NCI-H1694 (cell line): ENCODE measurements around the gene YARS1.

ENCODE experiments used
- DNase-seq: peaks from one replicate; lab custom pipeline; 2025; lab: John Stamatoyannopoulos, UW

The YARS1 gene

DNA sequence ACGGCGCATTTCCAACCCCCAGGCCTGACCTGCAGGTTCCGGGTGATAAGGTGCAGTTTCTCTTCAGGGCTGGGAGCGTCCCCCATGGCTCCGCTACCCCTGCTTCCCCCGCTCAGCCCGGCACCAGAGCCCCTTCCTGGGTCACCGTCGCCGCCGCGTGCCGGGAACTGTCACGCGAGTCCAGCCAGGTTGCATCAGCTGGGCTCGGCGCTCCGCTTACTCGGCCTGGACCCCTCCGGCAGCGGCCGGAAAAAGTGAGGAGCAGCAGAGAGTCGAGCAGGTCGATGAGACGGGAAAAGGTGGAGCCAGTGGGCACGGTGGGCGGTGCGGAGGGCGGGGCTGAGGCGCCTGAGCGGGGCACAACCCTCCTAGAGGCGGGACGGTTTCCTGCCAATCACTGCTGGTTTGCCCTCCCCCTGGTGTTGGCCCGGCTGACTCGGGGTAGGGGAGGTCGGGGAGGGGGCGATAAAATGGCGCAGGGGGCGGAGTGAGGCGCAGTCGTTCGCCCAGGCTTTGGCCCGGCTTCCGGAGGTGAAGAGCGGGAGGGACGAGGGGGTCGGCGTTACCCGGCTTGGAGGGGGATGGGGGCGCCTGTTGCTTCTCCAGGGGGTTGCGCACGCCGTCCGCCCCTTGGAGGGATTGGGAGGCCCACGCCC is at the start of gene YARS1, which contains the start of gene S100PBP:
Gene YARS1 (minus strand): TSS at position 200 of the 656 bp plus-strand sequence. CDS start 114 bp downstream, at position 86.
Gene S100PBP (plus strand): TSS at position 495 of the 656 bp plus-strand sequence. CDS start 8,447 bp downstream, outside the sequence.
- peak; percentile 94 for DNase-seq

DNA sequence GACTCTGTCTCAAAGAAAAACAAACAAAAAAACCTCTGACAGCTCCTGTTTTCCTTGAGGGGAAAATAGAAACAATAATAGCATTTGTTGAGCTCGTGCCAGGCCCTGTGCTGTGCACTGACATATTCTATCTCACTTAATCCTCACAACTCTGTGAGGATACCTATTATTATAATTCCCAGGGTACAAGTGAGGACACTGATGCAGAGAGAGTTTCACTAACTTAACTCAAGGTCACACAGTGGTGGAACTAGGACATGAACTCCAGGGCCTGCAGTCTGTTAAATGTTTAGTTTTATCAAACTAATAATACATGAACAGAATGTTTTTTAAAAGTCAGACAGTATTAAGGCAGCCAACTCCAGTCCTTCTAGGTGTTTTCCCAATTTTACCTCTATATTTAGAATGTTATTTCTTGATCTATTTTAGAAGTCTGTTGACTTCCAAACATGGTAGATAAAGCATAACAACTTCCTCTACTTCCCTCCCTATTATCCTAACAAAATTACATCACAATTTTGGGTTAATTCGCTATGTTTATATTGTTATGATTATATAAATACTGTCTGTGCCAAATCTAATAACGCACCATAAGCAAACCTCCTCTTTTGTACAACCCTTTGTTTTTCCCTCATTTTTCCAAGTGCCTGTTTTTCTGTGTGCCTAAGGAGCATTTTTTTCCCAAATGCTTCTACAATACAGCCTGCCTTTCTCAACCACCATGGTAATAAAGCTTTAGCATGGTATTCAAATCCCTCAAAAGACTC is 48.7 kb upstream of the YARS1 start:
- no peak for DNase-seq

- no peak for DNase-seq
These were observed 47.3 kb upstream of the YARS1 start for GRCh38 chr1:32864375-32865019.

DNA sequence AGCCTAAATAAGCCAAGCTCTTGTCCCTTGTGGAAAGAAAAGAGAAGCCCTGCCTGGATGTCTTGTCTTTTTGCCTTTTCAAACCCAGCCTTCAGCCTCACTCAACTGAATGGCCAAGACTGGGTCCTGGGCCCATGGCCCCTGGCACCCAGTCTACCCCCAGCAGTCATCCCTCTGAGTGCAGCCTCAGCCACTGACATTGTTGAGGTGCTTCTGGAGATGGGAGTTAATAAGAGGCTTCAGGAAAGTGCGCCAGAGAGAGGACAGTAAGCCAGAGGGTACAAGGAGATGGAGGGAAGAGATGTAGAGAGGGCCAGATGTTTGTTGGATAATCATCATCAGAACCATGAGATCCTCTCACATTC is 46.7 kb upstream of the YARS1 start:
- DNase-seq, result no peak

GRCh38 chr1:32863218-32863880 is 46.2 kb upstream of the YARS1 start:
- no peak for DNase-seq

GRCh38 chr1:32861904-32862695 is 44.9 kb upstream of the YARS1 start:
- no peak for DNase-seq

DNA sequence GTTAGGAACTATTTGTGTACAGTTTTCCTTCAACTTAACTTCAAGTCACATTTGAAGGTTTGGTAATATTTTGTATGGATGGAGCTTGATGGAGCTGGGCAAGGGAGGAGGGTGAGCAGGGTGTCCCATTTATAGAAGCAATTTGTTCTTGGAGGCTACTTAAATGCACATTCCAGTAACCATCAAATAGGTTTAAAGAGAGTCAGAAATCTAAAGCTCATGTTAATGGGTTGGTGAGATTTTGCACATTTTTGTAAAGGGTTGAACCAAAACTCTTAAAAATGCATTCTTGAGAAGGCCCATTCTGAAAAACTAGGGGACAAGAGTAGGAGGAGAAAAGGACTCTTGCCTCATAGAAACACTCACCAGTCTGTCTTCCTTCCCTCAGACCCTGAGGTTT is 43.4 kb upstream of the YARS1 start:
- no peak for DNase-seq

GRCh38 chr1:32859915-32860314 is 42.8 kb upstream of the YARS1 start:
- no peak for DNase-seq

DNA sequence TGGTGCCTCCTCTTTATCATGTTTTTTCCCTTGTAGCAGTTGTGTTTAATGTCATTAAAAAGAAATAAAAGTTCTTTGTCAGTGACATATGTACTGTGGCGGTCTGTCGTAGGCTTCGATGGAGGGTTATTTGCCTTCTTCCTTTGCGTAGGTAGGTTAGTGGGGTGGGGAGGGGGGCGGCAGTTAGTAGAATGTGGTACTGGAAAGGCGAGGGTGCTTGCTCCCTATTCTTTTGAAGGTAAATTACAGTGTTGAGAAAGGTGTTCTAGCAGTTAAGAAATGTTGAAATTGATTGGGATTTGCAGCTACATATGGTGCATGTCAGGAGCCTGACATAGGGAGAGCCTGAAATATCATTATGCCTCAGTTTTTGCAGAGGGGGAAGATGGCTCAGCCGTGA is 41.6 kb upstream of the YARS1 start:
- no peak for DNase-seq

DNA sequence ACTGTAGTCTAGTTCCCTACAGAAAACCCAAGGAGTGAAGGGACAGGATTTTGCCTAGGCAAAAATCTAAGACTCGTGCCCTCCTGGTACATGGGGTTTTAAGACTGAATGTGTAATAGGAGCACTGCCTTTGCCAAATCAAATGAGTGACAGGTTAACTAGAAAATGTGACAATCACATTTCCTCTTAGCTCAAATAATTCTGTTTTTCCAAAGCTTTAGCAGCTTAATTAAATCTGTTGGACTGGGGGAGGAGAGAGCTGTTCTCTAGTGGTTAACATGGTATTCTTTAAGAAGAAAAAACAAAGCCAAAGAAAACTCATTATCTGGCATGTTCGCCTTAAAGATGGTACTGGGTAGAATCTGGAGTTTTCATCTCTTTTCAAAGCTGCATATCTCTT is 41.0 kb upstream of the YARS1 start:
- no peak for DNase-seq

DNA sequence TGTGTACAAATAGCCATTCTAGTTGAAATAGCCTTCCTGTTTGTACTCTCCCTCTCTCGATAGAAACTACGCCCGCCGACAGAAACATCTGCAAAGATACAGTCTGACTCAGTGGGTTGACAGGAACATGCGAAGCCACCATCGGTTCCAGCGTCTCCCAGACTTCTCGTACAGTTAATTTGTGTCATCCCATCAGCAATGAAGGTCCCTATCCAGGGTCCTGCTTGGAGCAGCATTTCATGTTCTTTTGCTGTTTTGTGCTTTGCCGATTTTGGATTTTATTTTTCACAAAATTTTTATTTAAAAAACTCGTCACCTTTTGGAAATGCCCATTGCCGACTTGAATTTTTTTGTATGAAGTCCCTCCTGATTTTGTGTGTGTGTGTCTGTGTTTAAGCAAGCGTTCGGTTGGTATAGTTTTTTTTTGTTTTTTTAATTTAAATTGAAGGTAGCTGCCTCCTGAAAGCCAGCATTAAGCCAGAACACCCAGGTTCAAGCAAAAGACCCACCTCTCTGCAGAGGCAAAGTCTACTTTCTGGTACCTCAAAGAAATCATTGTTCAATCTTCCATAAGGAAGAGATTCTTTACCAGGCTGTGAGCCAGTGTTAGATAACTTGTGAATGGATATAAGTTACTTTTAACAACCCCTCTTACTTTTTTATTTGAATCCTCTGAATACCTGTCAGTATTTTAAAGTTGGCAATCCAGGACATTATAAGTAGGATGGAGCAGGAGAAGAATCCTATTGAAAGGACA is 38.9 kb upstream of the YARS1 start:
- no peak for DNase-seq

GRCh38 chr1:32848354-32849063 is 31.4 kb upstream of the YARS1 start:
- no peak for DNase-seq

DNA sequence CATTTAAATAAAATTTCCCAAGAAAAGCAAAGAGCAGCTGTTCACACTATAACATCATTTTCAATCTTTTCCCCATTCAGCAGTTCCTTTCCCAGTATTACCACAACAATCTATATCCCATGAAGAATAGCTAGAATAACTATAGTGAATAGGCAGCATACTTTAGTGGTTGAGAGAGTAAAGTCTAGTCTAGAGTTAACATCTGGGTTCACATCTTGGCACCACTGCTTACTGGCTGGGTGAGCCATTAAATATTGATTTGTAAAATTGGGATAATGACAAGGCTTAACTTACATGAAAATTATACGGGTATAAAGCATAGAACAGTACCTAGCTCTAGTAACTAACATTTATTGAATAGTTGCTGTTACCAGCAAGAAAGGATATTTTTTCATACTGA is 14.7 kb upstream of the YARS1 start:
- DNase-seq, result no peak

DNA sequence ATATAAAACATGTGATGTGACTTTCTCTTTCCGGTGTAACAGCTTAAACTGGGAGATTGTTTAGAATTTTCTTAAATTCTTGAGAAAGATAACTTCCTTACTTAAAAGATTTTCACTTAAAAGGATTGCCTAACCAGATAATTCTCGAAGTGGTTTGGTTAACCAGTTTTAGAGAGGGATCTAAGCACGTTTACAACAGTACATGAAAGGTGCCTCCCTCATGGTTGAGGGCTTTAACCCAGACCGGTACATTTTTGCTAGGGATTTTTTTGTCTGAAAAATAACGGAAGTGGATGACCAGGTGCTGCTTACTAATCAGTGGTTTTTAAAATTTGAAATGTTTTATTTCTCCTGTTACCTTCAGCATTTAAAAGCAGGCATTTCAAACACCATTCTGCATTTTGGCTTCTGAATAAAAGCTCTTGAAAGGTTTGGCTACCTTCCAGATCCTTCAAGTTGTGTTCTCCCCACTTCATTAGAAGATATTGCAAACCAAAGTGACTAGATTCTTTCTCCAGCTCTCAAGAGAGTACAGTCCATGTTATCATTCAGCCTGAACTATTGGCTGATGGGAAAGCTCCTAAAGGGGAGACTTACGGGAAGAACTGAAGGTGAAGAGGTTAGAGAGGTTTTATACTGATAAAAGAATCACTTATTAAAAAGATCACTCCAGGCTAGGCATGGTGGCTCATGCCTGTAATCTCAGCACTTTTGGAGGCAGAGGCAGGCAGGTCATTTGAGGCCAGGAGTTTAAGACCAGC is 13.1 kb upstream of the YARS1 start:
- no peak for DNase-seq

DNA sequence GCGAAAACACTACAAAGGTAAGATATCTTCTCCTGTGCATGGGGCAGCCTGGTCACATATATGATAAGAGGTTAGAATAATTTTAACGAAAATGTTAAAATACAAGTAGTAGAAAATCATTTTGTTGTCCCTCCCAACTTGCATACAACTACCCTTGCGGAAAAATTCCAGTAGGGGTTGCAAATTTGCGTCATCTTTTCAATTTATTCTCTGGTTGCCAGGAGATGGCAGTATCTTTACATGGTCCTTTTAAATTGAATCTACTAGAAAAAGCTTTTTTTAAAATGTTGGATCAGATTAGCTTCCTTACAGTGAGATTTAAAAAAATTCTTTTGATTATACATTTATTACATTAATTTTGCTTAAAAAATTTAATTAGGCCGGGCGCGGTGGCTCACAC is 11.2 kb upstream of the YARS1 start:
- peak; percentile 32 for DNase-seq

DNA sequence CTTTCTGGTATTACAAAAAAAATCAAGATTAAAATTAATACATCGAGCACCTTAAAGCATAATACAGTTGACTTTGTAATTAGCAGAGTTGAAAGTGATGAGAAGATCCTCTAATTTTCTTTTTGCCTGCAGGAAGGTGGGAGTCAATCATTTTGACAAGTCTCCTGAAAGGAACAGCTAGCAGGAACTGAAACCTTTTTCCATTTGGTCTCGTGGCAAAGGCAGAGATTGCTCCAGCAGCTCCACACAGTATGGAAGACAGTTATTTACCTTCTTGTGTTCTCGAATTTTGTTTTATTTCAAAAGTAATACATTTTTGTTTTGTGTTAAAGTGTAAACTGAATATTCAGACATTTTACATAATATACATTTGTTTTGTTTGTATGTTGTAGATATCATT is 8.0 kb upstream of the YARS1 start:
- no peak for DNase-seq

DNA sequence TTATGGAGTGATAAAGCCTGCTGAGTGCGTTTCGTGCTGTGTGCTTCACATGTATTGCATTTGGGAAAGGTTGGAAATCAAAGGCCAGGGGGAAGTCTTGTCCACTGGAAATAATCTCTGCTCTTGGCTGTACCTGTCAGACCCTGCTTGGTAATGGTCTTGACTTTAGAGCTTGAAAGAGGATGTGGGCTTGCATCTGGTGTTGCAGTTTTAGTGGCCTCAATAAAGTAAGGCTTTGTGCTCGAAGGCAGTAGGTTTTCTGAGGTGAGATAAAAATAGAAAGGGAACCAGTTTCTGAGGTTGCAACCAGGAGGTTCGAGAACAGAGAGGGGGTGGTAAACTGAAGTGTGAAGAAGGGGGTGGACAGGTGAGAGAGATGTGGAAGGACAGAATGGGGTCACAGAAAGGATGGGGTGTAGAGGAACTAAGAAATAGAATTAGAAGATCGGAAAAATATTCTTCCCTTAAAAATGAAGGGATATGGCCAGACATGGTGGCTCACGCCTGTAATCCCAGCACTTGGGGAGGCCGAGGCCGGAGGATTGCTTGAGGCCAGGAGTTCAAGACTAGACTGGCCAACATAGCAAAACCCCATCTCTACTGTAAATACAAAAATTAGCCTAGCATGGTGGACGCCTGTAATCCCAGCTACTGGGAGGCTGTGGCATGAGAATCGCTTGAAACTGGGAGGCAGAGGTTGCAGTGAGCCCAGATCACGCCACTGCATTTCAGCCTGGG is 1.8 kb upstream of the YARS1 start:
- DNase-seq, result no peak

GRCh38 chr1:32817815-32818786 is 943 bp upstream of the YARS1 start:
- DNase-seq, result peak; percentile 37
